Measurements from ENCODE around the gene PPP4C. TPM values are rescaled to one million over a fixed set of nuclear protein-coding genes. Genes with fewer than 3 reads are reported as not detected.

The PPP4C gene
- total RNA-seq, 1 experiment from 2014 or later = 165 TPM

DNA sequence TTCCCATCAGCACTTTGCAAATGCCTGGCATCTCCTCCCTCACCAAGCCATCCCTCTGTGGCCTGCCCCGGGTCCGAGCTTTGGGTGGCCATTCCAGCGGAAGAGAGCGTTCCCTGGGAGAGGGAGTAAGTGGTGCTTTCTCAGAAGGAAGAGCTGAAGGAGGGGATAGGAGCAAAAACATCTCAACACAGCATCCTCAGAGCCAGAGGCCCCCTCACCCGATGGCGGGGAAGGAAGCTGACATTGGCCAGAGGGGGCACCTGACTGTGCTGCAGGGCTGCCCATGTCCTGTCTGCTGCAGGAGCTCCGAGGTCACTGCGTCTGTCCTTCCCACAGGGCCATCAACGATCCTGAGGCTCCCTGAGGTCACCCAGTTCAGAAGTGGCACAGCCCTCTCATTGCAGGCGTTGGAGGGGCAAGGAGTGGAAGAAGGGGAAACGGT lies 44.3 kb upstream of the PPP4C start:
- no peak overlapping the region for H3K4me3 ChIP-seq (replicated peaks in 1 of 2; ENCODE audit: low read depth in 1 of 2, low read length in 2 of 2)
- DNase-seq (ENCODE audit: low read depth, low spot score) = no peak
- TF ChIP-seq FOSL1 (IDR thresholded peaks at IDR 0.05; ENCODE audit: low read depth) (no peak), CBX3 (IDR thresholded peaks at IDR 0.05; ENCODE audit: low read depth) (no peak), CEBPB (IDR thresholded peaks at IDR 0.05; ENCODE audit: low read depth) (no peak), SRF (IDR thresholded peaks at IDR 0.05; ENCODE audit: low read depth) (no peak), SP1 (IDR thresholded peaks at IDR 0.05; ENCODE audit: low read depth) (no peak), CTCF (IDR thresholded peaks at IDR 0.05 in 2 of 3, conservative IDR thresholded peaks at IDR 0.05 in 1 of 3; ENCODE audit: borderline replicate concordance in 1 of 3, insufficient read depth in 1 of 3, low read depth in 2 of 3, low read length in 2 of 3) (no peak), MAX (IDR thresholded peaks at IDR 0.05) (no peak), ZFX (IDR thresholded peaks at IDR 0.05) (no peak), ELF1 (IDR thresholded peaks at IDR 0.05; ENCODE audit: borderline replicate concordance, low read depth) (no peak), SIN3A (IDR thresholded peaks at IDR 0.05; ENCODE audit: low read depth) (no peak), TCF7L2 (IDR thresholded peaks at IDR 0.05; ENCODE audit: borderline replicate concordance, extremely low read depth, insufficient read depth, insufficient read length) (no peak), ZNF274 (IDR thresholded peaks at IDR 0.05; ENCODE audit: low read depth, low read length) (no peak), POLR2AphosphoS5 (IDR thresholded peaks at IDR 0.05; ENCODE audit: low read depth, low read length) (no peak)
- TF ChIP-seq, protein P1, sequence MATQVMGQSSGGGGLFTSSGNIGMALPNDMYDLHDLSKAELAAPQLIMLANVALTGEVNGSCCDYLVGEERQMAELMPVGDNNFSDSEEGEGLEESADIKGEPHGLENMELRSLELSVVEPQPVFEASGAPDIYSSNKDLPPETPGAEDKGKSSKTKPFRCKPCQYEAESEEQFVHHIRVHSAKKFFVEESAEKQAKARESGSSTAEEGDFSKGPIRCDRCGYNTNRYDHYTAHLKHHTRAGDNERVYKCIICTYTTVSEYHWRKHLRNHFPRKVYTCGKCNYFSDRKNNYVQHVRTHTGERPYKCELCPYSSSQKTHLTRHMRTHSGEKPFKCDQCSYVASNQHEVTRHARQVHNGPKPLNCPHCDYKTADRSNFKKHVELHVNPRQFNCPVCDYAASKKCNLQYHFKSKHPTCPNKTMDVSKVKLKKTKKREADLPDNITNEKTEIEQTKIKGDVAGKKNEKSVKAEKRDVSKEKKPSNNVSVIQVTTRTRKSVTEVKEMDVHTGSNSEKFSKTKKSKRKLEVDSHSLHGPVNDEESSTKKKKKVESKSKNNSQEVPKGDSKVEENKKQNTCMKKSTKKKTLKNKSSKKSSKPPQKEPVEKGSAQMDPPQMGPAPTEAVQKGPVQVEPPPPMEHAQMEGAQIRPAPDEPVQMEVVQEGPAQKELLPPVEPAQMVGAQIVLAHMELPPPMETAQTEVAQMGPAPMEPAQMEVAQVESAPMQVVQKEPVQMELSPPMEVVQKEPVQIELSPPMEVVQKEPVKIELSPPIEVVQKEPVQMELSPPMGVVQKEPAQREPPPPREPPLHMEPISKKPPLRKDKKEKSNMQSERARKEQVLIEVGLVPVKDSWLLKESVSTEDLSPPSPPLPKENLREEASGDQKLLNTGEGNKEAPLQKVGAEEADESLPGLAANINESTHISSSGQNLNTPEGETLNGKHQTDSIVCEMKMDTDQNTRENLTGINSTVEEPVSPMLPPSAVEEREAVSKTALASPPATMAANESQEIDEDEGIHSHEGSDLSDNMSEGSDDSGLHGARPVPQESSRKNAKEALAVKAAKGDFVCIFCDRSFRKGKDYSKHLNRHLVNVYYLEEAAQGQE (IDR thresholded peaks at IDR 0.05; ENCODE audit: low read depth) = no peak
- H3K36me3 ChIP-seq (ENCODE audit: control insufficient read depth in 1 of 2, insufficient read depth in 2 of 2, low read length in 2 of 2) = no peaks in the 10 kb centered on the region
- ChIA-PET POLR2A (no interaction called here), RAD21 (ENCODE audit: low non-redundant PET in 1 of 2, low total read pairs in 2 of 2, uncharacterized antibody in 2 of 2, unreplicated experiment in 2 of 2) (interaction anchor here (1.4 to 2.5 kb wide), 3 partner anchors 183 to 331 kb away, joined by 3 to 11 read pairs (median 8); no protein-coding TSS in a partner anchor), CTCF (interaction anchor here (0.7 to 2.6 kb wide), 10 partner anchors 10 to 340 kb away, joined by 3 to 34 read pairs (median 6); partner anchors contain the start of genes PAGR1 and TAOK2)
- no peak for ATAC-seq
- no peaks in the 10 kb centered on the region for H3K79me2 ChIP-seq (ENCODE audit: insufficient read depth, low read length)
- H3K9me2 ChIP-seq (ENCODE audit: insufficient read depth) = no peaks in the 10 kb centered on the region
- H3K4me2 ChIP-seq (ENCODE audit: low read length) = no peak overlapping the region
- H4K20me1 ChIP-seq (ENCODE audit: insufficient read depth) = no peaks in the 10 kb centered on the region
- H2AFZ ChIP-seq (ENCODE audit: low read depth, low read length, poor library complexity, severe bottlenecking) = no peak overlapping the region
- H3K4me1 ChIP-seq (ENCODE audit: control insufficient read depth in 1 of 2, insufficient read depth in 2 of 2, low read length in 2 of 2) = peaks cover 0 to 5% of the 10 kb centered on the region in 2 experiments; a peak in 2 of 4 replicates
- no TSS peak for BruUV-seq (replicated peaks)
- H3K27me3 ChIP-seq (ENCODE audit: insufficient read depth, low read length) = no peaks in the 10 kb centered on the region
- no peaks in the 10 kb centered on the region for H3K9me3 ChIP-seq (ENCODE audit: control insufficient read depth in 1 of 2, insufficient read depth in 1 of 2, low read depth in 1 of 2, low read length in 2 of 2)
- H3K27ac ChIP-seq (ENCODE audit: low read depth, low read length) = no peak overlapping the region
- no peak overlapping the region for H3K9ac ChIP-seq (ENCODE audit: low read length)
- intact Hi-C loops (cut with micrococcal nuclease) = no loop called here
